ENCODE measurements around the gene RNF115. TPM values are rescaled to one million over a fixed set of nuclear protein-coding genes. Genes with fewer than 3 reads are reported as not detected.
A peak's percentile ranks its signal among the peaks of the same experiment; 100 is the strongest.

The RNF115 gene
- total and polyA plus RNA-seq, 2 of the 4 experiments (the other 2 are of a cell fraction) = 13.5 to 22.9 TPM

DNA sequence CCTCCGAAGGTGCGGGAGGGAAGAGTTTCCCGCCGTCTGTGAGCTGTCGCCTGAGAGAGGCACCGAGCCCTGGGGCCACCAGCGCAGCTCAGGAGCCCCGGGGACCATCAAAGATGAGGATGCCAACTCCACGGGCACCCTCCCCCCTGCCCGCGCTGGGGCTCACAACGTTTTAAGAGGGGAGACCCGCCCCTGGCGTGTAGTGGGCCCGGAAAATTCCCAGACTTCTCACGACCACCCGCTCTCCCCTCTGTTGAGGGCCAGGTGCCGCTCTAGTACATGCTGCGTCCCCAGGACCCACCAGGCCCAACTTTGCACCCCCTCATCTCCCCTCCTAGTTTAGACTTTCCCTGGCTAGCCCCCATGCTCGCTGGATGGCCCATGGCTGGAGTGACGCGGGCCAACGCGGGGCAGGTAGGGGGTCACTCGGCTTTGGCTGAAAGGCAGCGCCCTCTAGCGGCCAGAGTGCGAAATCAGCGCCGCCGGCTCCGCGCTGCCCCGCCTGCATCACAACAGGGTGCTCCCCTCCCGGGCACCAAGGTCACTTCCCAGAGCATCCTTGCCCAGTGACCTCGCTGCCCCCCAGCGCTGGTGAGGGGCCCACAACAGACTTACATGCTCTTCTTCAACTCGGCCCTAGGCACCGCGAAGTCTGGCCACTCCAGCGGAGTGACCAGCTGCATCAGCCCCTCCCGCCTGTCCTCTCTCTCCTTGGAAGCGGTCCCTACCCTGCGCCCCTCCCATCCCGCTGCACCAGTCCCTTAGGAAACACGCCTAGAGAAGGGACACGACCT, 102.8 kb downstream of the RNF115 start:
- no peaks in the 10 kb centered on the region for H3K27me3 ChIP-seq (ENCODE audit: control insufficient read depth, insufficient read depth, low read length)
- peak overlapping the region; percentile 87 for H3K14ac ChIP-seq (replicated peaks; ENCODE audit: low read depth, low read length)
- 7% methylated on average over 24 of the region's 47 CpGs; no CpG with 5 or more reads in 1 of the 2 experiments for WGBS, 2 experiments (ENCODE audit: extremely low coverage in 2 of 2, insufficient read length in 1 of 2)
- peak overlapping the region; percentile 23; the same call in 1 of the 2 replicates for H3K4me3 ChIP-seq (ENCODE audit: insufficient read depth, low read depth, low read length)
- peak overlapping the region; percentile 99 for H2BK20ac ChIP-seq (ENCODE audit: low read depth, low read length)
- peak overlapping the region; percentile 96 for H4K91ac ChIP-seq (ENCODE audit: insufficient read depth, low read depth, low read length)
- peak overlapping the region; percentile 49; the same call in 1 of the 2 replicates for H3K9ac ChIP-seq (ENCODE audit: low read depth, low read length)
- ATAC-seq (ENCODE audit: low read depth) (peak; percentile 88), DNase-seq (peak; percentile 59)
- peak overlapping the region; percentile 94 for H2AFZ ChIP-seq (replicated peaks; ENCODE audit: low read length, poor library complexity)
- intact Hi-C loops (cut with micrococcal nuclease) (loop anchor here (10.0 kb wide), 1 partner anchor 104 kb away; the partner anchor contains the start of genes POLR3C and RNF115), dilution Hi-C loops (cut with HindIII; ENCODE audit: low sequenced_read_pairs, unreplicated experiment) (no loop called here), in situ Hi-C loops (cut with MboI; ENCODE audit: low sequenced_read_pairs) (no loop called here)
- H3K4ac ChIP-seq (ENCODE audit: low read depth, low read length) = peak overlapping the region; percentile 99
- H2BK5ac ChIP-seq (ENCODE audit: low read depth, low read length, poor library complexity, severe bottlenecking) = peak overlapping the region; percentile 92
- H3K9me3 ChIP-seq (ENCODE audit: control insufficient read depth, insufficient read depth, low read length) = no peaks in the 10 kb centered on the region
- ChIA-PET POLR2A (ENCODE audit: unreplicated experiment) (no interaction called here), CTCF (interaction anchor here (0.6 to 1.8 kb wide), 5 partner anchors 8 to 103 kb away, joined by 3 to 9 read pairs (median 3); partner anchors contain the start of genes PDZK1, POLR3C and RNF115)
- peak overlapping the region; percentile 45 for H3K18ac ChIP-seq (ENCODE audit: low read depth, low read length)
- H3K23ac ChIP-seq (ENCODE audit: low read depth, low read length) = peak overlapping the region; percentile 79; the same call in 1 of the 2 replicates
- peaks cover 27% of the 10 kb centered on the region for H3K4me1 ChIP-seq (ENCODE audit: control insufficient read depth, insufficient read depth, low read length)
- peak overlapping the region; percentile 62 for H3K27ac ChIP-seq (ENCODE audit: insufficient read depth, low read length)
- H4K20me1 ChIP-seq (ENCODE audit: insufficient read depth, low read length) = no peaks in the 10 kb centered on the region
- H2BK120ac ChIP-seq (ENCODE audit: low read depth, low read length) = peak overlapping the region; percentile 99
- H2BK15ac ChIP-seq (ENCODE audit: low read depth, low read length) = peak overlapping the region; percentile 75; the same call in 2 of the 3 replicates
- H4K8ac ChIP-seq (ENCODE audit: low read depth in 2 of 2, low read length in 2 of 2) = peak overlapping the region; percentile 65 to 95
- peak overlapping the region; percentile 88 for H2AK5ac ChIP-seq (ENCODE audit: low read depth, low read length)
- H3K56ac ChIP-seq (ENCODE audit: extremely low read depth, insufficient read depth, low read length) = peak overlapping the region; percentile 71
- H2AK9ac ChIP-seq (replicated peaks; ENCODE audit: low read depth, low read length, poor library complexity) = peak overlapping the region; percentile 94
- H3K36me3 ChIP-seq (ENCODE audit: control insufficient read depth, insufficient read depth, low read length) = no peaks in the 10 kb centered on the region
- peak overlapping the region; percentile 66 for H4K5ac ChIP-seq (ENCODE audit: low read depth, low read length)
- H3K4me2 ChIP-seq (ENCODE audit: low read depth, low read length) = peak overlapping the region; percentile 73
- H3K9me1 ChIP-seq (ENCODE audit: insufficient read depth, low read length) = peaks cover 24% of the 10 kb centered on the region
- no TSS peak for BruUV-seq (replicated peaks)
- TF ChIP-seq, protein P1, sequence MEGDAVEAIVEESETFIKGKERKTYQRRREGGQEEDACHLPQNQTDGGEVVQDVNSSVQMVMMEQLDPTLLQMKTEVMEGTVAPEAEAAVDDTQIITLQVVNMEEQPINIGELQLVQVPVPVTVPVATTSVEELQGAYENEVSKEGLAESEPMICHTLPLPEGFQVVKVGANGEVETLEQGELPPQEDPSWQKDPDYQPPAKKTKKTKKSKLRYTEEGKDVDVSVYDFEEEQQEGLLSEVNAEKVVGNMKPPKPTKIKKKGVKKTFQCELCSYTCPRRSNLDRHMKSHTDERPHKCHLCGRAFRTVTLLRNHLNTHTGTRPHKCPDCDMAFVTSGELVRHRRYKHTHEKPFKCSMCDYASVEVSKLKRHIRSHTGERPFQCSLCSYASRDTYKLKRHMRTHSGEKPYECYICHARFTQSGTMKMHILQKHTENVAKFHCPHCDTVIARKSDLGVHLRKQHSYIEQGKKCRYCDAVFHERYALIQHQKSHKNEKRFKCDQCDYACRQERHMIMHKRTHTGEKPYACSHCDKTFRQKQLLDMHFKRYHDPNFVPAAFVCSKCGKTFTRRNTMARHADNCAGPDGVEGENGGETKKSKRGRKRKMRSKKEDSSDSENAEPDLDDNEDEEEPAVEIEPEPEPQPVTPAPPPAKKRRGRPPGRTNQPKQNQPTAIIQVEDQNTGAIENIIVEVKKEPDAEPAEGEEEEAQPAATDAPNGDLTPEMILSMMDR (conservative IDR thresholded peaks at IDR 0.05; ENCODE audit: low read depth, low read length) = peak; percentile 83
- TF ChIP-seq NFE2L2 (IDR thresholded peaks at IDR 0.05; ENCODE audit: low read depth, low read length) = no peak
- peak; percentile 78; the same call in 1 of the 2 replicates for TF ChIP-seq MAZ (IDR thresholded peaks at IDR 0.05; ENCODE audit: borderline replicate concordance, low read depth, low read length)
- TF ChIP-seq RAD21 (IDR thresholded peaks at IDR 0.05; ENCODE audit: low read length) = peak; percentile 81
- TF ChIP-seq CHD1 (IDR thresholded peaks at IDR 0.05; ENCODE audit: low read depth, low read length) = no peak
- TF ChIP-seq, protein P2, sequence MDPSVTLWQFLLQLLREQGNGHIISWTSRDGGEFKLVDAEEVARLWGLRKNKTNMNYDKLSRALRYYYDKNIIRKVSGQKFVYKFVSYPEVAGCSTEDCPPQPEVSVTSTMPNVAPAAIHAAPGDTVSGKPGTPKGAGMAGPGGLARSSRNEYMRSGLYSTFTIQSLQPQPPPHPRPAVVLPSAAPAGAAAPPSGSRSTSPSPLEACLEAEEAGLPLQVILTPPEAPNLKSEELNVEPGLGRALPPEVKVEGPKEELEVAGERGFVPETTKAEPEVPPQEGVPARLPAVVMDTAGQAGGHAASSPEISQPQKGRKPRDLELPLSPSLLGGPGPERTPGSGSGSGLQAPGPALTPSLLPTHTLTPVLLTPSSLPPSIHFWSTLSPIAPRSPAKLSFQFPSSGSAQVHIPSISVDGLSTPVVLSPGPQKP (IDR thresholded peaks at IDR 0.05; ENCODE audit: borderline replicate concordance, low read depth, low read length) = no peak
- no peak for TF ChIP-seq BHLHE40 (IDR thresholded peaks at IDR 0.05; ENCODE audit: low read depth, low read length)
- TF ChIP-seq POLR2A (IDR thresholded peaks at IDR 0.05; ENCODE audit: low read depth, low read length) = peak; percentile 38
- TF ChIP-seq MXI1 (IDR thresholded peaks at IDR 0.05; ENCODE audit: borderline replicate concordance, low read depth, low read length) = peak; percentile 42; the same call in 1 of the 2 replicates
- peak; percentile 64 for TF ChIP-seq SMC3 (IDR thresholded peaks at IDR 0.05; ENCODE audit: low read depth, low read length)
- no peaks in the 10 kb centered on the region; a peak in 1 of 4 replicates for H3K79me1 ChIP-seq (ENCODE audit: low read depth in 1 of 2, low read length in 2 of 2)

All from IMR-90 (cell line).